Measurements from ENCODE around the gene H2BK1.
A peak's percentile ranks its signal among the peaks of the same experiment; 100 is the strongest.

H2BK1 gene

DNA sequence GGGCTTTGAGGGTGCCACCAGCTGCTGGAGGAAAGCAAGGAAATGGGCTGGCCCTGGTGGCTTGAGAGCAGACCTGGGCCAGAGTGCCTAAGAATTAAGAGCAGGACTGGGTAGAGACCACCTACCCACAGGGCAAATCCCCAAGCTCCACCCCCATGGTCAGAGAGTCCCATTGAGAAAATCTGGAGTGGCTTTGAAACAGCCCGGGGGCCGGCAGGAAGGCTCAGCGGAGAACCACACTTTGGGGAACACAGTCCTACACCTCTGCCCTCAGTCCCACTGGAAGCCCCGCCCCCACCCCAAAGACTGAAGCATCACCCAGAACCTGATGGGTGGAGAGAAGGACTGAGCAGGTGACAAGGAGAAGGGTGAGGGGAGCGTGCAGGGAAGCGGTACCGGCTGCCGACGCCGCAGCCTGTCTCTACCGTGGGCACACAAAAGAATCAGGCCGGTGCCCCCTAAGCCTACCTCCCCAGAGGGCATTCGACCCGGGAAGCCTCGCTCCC is 34.6 kb upstream of the H2BK1 start:
- no peak for DNase-seq

DNA sequence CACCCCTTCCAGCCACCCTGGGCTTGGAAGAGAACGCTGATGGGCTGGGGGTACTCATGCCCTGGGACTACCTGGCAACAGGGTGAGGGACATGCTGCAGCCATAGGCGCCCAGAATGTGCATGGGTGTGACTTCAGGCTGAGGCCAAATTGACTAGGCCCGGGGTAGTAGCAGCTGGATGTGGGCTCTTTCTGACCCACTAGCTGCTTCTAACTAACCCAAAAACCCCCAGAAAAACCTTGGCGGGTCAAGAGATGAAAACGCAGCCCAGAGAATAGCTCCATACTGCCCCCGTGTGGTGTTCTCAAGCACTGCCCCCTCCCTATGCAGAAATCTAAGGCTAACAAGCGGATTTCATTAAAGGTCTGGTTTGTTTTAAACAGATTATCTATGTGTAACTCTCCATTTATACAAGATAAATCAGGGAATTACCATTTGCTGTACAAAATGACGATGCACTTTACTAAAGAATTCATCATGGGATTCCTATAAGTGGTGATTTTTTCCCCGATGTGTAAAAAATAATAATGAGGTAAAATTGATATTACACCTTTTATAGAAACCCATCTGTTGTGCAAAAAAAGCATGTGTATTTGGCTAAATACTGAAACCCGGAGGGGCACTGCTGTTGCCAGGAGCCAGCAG is 34.0 kb upstream of the H2BK1 start:
- peak; percentile 63 for DNase-seq

DNA sequence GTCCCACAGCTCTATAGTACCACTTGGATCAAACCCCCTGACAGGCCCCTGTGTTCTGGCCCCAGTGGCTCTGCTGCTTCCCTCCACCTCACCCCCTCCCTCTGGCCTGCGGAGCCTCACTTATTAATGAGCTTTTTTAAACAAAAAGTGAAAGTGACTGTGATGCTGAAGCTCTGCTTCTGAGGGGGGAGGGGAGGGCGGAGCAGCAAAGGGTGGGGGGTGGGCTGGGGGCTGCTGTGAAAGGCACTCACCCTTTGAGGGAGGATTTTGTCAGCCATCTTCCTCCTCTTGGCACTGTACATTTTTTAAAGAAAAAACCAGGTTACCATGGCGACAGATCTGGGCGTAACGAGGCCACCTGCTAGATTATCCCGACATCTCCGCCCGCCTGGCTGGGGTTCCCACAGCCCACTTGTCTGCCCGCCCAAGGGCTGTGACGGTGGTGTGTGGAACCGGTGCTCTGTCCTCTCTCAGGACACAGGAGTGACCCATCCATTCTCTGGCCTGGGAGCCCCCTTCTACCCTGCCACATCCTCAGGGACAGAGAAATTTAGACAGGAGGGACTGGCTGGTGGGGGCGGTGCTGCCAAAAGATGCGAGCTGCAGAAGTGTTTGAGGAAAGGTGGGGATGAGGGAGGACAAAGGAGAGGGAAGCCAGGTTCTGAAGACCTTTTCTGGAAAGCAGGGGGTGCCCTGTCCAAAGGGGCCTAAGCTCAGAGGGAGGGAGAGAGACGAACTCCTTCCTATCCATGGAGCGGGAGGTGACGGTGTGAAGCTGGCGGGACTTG is 33.3 kb upstream of the H2BK1 start:
- DNase-seq, result peak; percentile 33

DNA sequence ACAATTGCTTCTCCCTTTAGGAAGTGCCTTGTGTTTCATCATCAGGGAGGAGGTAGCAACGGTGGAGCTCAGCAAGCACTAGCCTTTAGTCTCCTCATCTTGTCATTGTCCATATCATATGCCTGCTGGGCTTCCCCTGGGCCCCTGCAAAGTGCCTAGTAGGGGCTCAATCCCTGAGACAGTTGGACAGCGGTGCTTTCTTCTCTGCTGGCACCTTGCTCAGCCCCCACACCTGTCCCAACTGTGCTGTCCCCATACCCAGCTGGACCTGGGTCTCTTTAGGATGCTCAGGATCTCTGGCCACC is 32.7 kb upstream of the H2BK1 start:
- DNase-seq, result no peak

DNA sequence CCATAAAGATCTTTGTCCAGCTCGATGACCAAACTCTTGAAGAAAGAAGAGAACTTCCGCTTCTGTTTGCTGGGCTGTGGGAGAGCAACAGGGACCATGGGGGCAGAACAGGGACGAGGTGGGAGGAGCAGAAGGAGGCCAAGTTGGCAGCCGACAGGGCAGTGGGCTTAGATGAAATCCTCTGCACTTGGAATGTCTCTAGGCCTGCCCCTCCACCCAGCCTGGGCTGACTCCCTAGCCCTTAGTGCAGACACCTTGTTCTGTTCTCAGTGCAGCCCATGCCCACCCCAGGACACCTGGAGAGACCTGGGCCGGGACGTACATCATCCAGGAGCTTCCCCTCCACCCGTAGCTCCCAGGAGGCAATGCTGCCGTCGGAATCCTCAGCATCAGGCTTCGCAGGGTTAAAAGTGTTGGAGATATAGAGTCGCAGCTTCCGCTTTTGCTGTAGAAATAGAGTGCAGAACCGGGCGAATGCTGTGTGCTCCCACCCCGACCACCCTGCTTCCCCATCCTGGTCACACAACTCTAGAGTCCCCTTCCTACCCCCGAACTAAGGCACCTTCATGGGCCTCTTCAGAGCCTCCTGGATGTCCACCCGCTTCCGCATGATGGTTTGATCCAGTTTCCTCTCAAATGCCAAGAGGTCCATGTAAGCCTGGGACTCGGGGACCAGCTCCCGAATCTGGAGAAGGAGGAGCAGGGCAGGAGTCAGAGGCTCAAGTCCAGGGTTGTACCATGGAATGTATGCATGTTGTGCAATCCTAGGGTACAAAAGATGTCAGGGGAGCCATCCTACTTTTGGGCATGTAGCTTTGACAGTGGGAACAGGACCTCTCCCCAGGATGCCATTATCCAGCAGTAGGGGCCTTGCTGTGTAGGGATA is 32.1 kb upstream of the H2BK1 start:
- no peak for DNase-seq

DNA sequence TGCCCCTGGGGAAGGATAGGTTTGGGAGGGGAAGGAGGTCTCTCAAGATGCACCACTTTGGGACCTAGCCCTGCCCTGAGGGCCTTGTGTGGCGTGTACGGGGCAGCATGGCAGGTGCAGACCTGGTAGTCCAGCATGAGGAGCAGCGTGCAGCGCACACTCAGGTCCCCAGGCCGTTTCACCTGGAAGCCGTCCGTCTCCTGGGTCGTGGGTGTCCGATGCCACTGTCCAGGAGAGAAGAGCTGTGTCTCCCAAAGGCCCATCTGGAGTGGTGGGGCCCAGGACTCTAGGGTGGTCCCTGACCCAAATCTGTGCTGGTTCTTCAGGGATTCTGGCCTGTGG is 31.4 kb upstream of the H2BK1 start:
- no peak for DNase-seq

DNA sequence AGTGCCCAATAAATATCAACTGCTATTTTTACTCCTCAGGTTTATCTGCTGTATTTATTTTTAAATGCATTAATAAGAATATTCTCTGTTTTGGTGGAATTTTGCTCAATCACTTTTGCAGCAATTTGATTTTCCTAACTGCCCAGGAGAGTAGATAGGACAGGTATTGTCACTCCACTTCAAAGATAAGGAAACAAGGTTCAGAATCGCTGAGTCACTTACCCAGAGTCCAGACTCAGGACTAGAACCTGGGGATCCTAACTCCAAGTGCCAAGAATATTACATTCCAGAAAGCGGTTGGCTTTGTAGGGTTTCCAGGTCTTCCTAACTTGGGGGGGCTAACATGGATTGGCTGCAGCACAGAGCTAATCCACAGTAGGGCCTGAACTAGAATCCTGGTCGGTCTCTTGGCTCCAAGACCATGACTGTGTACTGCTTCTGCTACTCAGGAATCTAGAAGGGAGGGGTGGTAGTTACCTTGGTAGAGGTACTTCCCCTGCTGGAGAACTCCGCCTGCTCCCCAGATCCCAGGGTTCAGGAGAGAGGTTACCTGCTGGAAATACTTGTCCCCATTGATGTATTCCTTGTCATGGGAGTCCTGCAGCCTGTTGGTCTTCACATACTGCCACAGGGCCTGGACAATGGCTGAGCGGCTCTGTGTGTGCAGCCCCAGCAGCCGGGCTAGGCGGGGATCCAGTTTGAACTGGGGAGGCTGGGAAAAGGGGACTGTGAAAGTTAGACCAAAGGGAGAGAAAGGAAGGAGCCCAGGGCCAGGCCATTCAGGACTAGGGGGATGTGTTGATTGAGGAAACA is 30.9 kb upstream of the H2BK1 start:
- DNase-seq, result no peak

DNA sequence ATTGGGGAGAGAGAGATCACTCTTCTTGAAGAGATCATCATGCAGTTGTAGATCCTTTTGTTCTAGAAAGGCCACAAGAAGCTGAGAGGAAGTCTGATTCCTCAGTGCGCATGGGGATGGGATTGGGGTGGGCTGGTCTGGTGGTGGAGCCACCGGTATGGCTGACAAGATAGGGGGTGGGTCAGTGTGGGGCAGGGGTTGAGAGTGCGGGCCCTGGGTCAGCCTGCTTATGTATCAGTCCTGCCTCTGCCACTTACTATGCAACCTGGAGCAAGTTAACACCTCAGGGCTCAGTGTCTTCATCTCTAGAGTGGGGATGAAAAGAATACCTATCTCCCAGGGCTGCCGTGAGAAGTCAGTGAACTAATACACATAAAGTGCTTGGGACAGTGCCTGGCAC is 30.2 kb upstream of the H2BK1 start:
- no peak for DNase-seq

DNA sequence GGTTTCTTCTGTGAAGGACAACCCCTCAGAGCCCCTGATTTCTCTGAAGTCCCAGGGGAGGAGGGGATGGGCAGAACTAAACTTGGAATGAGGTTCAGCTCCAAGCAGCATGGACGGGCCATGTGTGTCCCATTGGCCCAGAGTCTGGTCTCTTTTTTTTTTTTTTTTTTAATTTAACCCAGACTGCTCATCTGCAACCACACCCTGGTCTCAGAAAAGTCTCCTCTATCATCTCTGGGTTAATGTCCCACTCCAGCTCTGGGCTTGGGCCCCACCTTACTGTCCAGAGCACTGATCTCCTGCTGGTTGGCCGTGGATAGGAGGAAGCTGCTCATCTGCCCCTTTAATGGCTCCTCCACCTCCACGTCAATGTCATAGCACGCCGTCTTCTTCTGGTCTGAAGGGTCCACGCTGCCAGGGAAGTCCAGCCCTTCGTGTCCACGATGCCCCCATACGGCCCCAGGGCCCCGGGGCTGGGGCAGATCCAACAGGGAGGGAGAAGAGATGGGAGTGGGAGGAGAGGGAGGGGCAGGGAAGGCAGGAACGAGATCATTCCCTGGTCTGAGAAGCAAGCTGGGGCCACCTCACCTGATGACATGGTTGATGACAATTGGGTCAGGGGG is 29.7 kb upstream of the H2BK1 start:
- no peak for DNase-seq

DNA sequence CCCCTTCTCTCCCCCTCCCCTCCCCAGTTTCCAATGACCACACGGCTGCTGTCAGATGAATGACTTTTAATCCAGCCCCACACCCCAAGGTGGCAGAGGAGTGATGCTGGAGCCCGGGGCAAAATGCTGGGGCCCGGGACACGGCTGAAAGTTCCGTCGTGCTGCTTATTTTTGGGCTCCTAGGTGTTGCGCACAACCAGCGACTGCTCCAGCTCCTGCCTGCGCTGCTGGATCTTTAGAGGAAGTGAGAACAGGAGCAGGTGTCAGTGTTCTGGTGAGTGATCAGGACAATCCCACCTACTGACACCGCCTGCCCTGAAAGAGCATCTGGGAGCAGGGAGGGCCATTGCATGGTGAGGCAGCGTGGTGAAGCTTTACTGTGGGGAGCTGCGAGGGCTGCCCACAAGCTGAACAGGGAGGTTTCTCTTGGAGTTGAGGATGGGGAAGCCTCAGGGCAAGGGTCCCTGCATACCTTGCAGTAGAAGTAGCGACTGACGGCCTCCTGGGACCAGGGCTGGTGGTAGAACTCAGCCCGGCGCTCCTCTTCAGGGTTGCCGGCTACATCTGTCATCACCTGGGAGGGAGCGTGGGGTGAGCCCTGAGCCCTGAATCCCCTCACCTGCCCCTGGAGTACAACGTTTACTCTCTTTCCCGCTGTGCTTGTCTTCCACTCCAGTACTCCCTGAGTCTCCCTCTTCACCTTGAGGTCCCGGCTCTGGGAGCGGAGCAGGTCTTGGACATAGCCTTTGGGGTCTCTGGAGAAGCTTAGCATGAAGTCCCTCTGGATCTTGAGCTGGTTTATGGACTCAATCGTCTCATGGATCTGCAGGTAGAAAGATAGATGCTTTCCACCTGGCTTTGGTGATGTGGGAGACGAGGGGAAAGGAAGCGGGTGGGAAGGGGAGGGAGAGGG is 28.9 kb upstream of the H2BK1 start:
- no peak for DNase-seq

DNA sequence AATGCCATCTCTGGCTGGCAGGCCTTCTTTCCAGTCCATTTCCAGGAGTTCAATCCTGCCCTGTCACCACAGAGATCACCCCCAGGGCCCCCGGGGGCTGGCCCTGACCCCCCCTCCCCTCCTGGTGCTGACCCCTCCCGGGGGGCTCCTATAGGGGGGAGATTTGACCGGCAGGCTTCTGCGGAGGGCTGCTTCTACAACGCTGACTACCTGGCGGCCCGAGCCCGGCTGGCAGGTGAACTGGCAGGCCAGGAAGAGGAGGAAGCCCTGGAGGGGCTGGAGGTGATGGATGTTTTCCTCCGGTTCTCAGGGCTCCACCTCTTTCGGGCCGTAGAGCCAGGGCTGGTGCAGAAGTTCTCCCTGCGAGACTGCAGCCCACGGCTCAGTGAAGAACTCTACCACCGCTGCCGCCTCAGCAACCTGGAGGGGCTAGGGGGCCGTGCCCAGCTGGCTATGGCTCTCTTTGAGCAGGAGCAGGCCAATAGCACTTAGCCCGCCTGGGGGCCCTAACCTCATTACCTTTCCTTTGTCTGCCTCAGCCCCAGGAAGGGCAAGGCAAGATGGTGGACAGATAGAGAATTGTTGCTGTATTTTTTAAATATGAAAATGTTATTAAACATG is 28.0 kb upstream of the H2BK1 start:
- DNase-seq, result no peak

DNA sequence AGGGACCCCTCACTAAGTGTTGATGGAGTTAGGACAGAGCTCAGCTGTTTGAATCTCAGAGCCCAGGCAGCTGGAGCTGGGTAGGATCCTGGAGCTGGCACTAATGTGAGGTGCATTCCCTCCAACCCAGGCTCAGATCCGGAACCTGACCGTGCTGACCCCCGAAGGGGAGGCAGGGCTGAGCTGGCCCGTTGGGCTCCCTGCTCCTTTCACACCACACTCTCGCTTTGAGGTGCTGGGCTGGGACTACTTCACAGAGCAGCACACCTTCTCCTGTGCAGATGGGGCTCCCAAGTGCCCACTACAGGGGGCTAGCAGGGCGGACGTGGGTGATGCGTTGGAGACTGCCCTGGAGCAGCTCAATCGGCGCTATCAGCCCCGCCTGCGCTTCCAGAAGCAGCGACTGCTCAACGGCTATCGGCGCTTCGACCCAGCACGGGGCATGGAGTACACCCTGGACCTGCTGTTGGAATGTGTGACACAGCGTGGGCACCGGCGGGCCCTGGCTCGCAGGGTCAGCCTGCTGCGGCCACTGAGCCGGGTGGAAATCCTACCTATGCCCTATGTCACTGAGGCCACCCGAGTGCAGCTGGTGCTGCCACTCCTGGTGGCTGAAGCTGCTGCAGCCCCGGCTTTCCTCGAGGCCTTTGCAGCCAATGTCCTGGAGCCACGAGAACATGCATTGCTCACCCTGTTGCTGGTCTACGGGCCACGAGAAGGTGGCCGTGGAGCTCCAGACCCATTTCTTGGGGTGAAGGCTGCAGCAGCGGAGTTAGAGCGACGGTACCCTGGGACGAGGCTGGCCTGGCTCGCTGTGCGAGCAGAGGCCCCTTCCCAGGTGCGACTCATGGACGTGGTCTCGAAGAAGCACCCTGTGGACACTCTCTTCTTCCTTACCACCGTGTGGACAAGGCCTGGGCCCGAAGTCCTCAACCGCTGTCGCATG is 27.2 kb upstream of the H2BK1 start:
- no peak for DNase-seq

DNA sequence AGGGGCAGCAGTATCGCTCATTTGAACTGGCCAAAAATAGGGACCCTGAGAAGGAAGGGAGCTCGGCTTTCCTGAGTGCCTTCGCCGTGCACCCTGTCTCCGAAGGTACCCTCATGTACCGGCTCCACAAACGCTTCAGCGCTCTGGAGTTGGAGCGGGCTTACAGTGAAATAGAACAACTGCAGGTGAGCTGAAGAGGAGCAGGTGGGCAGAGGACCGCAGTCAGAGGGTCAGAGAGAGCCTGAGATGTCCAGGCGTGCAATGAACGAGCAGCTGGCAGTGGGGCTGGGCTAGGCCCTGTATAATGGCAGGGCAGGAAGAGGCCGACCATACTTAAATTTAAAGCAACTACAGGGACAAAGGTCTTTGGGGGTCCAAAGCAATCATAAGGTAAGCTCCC is 26.1 kb upstream of the H2BK1 start:
- no peak for DNase-seq

DNA sequence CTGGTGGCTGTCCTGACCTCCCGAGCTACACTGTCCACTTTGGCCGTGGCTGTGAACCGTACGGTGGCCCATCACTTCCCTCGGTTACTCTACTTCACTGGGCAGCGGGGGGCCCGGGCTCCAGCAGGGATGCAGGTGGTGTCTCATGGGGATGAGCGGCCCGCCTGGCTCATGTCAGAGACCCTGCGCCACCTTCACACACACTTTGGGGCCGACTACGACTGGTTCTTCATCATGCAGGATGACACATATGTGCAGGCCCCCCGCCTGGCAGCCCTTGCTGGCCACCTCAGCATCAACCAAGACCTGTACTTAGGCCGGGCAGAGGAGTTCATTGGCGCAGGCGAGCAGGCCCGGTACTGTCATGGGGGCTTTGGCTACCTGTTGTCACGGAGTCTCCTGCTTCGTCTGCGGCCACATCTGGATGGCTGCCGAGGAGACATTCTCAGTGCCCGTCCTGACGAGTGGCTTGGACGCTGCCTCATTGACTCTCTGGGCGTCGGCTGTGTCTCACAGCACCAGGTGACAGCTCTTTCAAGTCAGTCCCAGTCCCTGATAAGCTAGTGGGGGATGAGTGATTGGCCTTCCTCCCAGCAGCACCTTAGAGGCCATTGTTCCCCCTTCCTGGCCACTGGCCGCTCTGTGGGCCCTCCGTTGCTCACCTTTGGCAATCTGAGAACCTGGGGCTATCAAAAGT is 25.0 kb upstream of the H2BK1 start:
- DNase-seq, result no peak

DNA sequence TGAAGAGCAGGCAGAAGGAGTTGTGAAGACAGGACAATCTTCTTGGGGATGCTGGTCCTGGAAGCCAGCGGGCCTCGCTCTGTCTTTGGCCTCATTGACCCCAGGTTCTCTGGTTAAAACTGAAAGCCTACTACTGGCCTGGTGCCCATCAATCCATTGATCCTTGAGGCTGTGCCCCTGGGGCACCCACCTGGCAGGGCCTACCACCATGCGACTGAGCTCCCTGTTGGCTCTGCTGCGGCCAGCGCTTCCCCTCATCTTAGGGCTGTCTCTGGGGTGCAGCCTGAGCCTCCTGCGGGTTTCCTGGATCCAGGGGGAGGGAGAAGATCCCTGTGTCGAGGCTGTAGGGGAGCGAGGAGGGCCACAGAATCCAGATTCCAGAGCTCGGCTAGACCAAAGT is 23.5 kb upstream of the H2BK1 start:
- DNase-seq, result no peak

DNA sequence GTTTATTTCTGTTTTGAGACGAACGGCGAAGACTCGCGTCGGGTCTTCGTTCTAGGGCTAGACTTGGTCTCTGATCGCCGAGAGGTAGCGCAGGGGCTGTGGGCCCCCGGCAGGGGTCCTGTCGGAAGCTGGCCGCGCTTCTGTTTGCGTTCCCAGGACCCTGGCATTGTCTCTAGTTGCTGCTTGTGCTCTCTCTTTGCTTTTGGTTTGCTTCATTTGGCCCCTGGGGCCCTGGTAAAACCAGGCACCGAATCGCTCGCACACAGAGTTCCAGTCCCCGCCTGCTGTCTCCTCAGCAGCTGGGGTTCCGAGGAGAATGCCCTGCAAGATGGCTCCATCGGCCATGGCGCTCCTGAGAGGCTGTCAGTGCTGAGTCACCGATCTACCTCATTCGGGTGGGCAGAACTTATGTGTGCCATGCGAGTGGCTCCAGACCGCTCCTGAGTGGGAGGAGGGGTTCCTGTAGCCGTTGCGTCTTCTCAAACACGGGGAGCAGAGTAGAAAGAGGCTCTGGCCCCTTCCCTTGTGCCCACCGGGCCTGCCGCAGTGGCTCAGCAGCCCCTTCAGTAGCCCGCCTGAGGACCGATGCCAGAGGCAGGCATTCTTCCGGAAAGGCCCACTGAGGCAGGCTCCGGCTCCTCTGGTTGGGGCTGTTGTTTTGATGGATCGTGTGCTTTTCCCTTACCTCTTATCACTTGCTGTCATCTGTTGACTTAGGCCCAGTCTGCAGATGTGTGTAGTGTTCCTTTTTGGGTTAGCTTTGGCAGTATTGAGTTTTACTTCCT is 22.8 kb upstream of the H2BK1 start:
- DNase-seq, result peak; percentile 85

DNA sequence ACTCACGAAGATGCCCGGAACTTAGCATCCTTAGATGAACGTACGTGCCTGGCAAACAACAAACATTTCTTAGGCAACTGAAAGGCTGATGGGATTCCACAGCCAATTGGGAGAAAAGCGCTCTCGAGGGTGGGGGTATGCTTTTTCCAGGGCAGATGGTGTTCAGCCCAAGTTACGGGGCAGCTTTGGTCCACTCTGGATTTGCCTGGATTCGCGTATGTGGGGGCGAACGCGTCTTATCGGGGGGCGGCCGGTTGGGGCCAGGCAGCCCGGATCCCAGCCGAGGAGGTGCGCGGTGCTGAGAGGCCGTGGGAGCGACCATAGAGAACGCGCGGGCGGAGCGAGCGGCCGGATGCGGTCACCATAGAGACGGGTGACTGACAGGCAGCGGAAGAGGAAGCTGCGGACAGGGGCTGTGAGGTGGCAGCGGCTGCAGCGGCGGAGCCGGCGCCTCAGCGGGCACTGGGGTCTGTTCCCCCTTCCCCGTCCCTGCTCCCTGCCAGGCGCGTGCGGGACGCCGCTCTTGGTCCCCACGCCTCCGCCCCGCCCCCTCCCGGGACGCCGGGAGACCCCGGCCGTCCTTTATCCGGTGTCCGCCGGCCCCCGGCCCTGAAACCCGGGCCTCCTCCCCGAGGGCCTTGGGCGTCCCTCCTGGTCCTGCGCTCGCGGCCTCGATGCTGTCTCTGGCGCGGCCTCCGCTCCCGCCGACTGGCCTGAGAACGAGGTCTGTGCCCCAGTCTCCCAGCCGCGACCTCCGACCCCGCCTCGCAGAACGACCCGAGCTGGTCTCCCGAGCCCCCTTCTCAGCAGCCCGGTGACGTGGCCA is 22.0 kb upstream of the H2BK1 start, which contains the start of gene CHPF2:
Gene CHPF2 (plus strand): TSS at position 393 of the 826 bp plus-strand sequence. CDS start 1,529 bp downstream, outside the sequence.
- peak; percentile 92 for DNase-seq

Data from stimulated activated CD4-positive, alpha-beta T cell treated with anti-CD3 and anti-CD28 coated beads, Interleukin-4, amount 100 ng/mL, for 24 hours (primary cell).